HG03575 (cell line): ENCODE data around the gene NRG2.

Experiments
- ATAC-seq: cut with Tn5 transposase; IDR thresholded peaks from one replicate; pipeline ENCODE4 v1.9.1; 2021; ENCODE audit not compliant: unreplicated experiment, insufficient number of reproducible peaks, low FRiP score; ENCODE audit errors: extremely low read depth

Gene NRG2

GRCh38 chr5:139979943-139980342, 63.2 kb downstream of the NRG2 start:
- no peak for ATAC-seq

DNA sequence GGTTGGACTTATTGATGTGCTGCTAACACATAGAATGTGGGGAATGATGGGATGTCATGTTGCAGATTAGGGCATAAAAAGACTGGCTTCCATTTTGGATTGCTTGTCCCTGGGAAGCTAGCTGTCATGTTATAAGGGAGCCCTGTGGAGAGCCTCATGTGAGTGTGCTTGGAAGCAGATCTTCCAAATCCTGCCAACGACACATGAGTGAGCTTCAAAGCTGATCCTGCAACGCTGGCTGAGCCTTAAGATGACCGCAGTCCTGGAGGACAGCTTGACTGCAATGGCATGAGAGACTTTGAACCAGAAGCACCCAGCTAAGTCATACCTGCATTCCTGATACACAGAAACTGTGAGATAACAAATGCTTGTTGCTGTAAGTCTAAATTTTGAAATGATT, 63.6 kb downstream of the NRG2 start:
- no peak for ATAC-seq

- ATAC-seq, result no peak
Observed at GRCh38 chr5:139976703-139977102, 66.4 kb downstream of the NRG2 start.

DNA sequence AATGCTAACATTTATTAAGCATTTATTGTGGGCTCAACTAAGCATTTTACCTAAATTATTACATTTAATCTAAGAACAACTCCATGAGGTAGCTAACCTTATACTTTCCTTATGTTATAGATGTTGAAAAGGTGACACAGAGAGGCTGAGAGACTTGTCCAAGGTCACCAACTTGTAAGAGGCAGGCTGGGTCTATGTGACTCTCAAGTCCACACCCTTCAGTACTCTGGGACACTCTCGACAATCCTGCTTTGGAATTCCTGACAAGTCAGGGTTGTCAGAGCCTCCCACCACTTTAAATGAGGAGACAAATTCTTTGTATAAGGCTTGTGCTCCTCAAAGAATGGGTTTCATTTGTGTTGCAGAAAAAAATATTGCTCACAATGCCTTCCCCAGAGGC, 67.2 kb downstream of the NRG2 start:
- no peak for ATAC-seq

- ATAC-seq, result no peak
Observed at GRCh38 chr5:139975306-139975705, 67.8 kb downstream of the NRG2 start.

DNA sequence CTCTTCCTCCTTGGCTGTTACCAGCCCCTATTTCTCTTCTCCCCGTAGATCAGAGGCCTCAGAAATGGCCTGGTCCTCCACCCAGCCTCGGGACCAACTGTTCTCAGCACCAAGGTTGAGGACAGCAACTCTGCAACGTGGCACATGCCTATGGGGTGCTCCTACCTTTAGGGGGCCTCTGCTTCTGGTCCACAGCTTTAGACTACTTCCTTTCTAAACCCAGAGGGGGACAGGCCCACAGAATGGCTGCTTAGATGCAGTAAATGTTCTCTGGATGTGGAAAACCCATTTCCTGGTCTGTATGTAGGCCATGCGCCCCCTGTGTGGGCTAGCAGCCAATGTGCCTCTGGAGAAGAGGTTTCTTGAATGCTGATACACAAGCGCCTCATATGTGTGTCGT, 68.4 kb downstream of the NRG2 start:
- ATAC-seq, result no peak

- ATAC-seq, result no peak
Observed at GRCh38 chr5:139971202-139971725, 71.8 kb downstream of the NRG2 start.

DNA sequence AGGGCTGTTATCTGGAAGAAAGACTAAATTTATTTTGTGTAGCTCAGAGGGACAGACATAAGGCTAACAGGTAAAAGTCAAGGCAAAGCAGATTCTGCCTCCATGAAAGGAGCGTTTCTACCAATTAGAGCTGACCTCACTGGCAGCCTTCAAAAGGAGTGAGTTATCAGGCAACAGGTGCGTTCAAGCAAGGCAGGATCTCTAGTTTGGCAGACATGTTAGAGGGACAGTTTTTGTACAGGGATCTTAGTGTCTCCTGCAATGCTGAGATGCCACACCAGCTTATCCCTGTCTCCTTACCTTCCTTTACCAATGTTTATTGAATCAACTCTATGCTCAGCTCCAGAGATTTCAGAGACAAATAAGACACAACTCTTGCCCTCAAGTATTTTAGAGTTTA, 73.8 kb downstream of the NRG2 start:
- no peak for ATAC-seq

DNA sequence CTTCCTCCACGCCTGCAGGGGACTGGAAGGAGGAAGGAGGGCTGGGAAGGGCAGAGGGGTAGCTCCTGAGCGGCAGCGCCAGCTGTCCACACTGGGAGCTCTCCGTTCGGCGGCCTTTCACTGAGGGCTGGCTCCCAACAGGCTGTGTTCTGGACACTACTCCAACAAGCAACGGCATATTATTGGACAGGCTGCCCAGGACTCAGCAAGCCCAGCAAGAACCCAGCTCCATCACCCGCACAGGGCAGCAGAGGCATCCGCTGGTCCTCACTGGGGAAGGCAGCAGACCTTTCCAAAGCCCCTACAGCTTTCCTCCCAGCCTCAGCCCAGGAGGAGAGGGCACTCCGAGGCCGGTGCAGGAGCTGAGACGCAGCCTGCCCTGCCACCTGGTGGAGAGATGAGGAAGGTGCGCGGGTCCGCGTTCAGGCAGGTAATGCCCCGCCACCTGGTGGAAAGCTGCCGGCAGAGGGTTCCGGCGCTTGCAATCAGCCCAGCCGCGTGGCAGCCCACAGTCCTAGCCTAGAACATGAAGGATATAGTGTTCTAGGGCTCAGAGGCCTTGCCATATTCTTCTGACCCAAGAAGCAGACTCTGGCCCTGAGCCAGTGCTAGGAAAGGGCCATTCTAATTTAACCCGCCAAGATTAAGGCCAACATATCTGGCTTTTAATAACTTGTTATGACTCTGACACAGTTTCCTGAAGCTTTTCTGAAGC, 74.4 kb downstream of the NRG2 start:
- ATAC-seq, result no peak

DNA sequence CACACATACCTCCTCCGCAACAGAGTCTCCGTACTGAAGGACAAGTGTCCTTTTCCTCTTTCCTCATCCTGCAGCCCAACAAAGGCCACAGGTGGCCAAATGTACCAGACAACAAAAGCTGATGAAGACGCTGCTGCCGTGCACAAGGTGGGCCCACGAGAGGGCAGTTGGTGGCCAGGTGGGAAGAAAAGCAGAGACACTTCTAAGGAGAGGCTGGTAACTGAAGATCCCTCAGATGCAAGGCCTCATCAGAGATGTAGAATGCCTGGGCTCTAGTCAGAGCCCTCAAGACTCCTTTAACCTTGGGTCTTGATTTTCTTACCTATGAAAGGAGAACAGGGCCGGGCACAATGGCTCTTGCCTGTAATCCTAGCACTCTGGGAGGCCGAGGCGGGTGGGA, 75.7 kb downstream of the NRG2 start:
- ATAC-seq, result no peak

GRCh38 chr5:139966856-139967255, 76.2 kb downstream of the NRG2 start:
- no peak for ATAC-seq

DNA sequence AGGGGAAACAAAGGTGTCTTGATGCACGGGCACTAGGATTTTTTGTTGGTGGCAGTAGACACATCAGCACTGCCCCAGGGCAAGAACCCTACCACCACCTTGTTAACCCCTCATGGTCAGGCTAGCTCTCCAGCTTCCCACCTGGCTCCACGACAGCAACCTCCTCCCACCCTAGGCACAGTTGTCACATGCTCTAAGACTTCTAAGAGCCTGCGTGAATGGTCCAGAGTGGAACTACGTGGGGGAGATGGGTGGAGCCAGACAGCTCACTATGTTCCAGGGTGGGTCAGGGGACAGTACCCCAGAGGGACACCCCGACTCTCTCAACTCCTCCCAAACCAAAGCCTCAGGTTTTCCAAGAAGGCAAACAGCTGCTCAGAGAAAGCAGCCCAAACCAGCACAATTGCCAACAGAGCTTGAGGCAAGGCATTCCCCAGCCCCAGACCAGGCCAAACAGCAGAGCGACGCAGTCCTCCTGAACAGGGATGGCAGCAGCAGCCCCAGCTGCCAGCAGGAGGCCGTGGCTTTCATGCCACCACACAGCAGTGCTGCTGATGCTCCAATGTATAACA, 78.0 kb downstream of the NRG2 start:
- no peak for ATAC-seq

DNA sequence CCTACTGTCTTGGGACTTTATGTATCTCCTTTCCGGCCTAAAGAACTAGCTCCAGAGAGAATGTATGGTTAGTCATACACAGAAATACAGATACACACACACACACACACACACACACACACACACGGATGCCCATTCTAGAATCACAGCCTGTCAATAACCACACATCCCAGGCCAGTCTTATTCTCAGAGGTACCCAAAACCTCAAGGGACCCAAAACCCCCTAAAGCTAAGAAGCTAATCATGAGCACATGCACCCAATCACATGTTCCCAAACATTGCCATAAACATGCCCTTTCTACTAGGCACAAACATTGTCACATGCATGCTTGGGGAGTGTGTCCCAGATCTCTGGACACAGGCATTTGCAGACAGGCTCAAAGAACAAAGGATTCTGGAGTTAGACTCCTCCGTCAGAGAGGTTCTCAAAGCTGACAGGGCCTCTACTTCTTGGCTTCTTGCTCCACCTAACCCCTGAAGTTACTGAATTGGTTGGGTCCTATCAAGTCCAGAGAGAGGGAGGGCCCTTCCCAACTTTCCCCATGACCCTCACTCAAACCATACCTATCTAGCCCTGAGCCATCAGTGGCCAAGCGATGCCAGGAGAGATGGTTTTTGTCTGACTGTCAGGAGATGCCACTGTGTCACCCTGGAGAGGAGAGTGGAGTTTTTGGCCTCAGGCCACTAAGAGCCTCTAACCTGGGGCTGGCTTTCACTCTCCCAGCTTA, 78.7 kb downstream of the NRG2 start:
- ATAC-seq, result no peak

DNA sequence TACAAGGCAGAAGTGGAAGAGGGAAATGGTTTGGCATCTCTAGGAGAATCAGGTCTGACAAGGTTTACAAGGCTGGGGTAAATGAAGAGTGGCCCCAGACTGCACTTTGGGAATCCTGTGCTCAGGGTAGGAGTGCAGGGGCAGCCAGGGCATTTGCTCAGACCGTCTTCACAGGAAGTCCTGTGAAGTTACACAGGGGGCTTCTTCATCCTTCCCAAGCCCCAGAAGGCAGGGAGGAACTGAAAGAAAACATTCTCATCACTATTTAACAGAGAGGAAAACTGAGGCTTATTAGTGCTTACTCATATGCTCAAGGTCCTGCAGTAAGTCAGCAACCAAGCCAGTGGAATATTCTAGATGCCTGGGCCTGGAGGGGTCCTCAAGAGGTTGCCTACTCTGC, 80.7 kb downstream of the NRG2 start:
- no peak for ATAC-seq

GRCh38 chr5:139961435-139962157, 81.5 kb downstream of the NRG2 start:
- ATAC-seq, result no peak

- ATAC-seq, result no peak
Observed at GRCh38 chr5:139960723-139961383, 82.2 kb downstream of the NRG2 start.

DNA sequence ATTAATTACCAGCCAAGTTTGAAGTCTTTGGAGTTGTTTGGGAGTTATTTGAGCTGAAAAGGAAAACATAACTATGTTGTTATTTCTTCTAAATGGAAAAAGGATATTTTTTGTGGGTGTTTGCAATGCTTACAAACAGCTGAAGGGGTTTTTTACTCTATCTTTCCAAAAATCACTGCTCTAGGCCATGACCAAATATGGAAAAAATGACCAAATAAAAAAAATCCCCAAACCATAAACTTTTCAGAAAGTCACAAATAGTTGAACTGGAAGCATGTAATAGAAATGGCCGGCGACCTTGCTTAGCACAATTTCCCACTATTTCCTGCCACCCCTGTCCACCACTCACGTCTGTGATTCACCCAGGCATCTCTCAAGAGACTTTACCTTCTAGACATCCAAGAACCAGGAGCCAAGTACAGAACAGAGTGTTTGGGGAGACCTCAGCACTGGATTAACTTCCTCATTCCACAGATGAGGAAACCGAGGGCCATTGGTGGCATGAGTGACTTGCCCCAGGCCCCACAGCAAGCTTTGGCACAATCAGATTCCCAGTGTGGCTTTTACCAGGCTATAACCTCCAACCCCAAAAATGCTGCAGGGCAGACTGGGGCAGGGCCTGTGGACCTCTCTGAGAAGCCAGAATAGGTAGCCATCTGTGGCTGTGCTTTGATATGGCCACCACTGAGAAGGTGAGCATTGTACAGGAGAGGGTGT, 84.5 kb downstream of the NRG2 start:
- ATAC-seq, result no peak

DNA sequence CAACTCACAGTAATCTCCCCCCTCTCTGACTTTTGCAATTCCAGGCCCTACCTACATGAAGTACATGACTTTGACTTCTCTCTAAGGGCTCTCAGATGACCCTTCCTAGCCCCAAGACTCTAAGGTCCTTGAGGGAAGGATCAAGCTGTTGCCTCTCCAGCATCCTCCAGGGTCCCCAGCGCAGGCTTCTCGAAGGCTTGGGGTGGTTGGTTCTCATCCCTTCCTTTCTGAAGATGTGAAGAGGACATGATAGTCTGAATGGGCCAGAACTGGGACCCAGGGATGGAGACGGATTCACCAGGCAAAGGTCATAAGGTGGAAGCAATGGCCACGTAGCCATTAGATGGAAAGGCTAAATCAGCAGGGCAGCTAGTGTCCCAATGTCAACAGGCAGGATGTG, 86.8 kb downstream of the NRG2 start:
- no peak for ATAC-seq
